Measurements from ENCODE around the gene FDCSP.
"Not testable (repeated sequence)": the region's sequence is repeated elsewhere in the genome, so short reads cannot be mapped to it uniquely, and the experiment has no call there.

Gene FDCSP

GRCh38 chr4:70225824-70226223, at the start of gene FDCSP:
Gene FDCSP, plus strand, starts transcription at chr4:70226124. Its CDS starts 5,071 bp downstream, at chr4:70231195.
- DNase-seq: no peak

- DNase-seq: no peak
Observed at GRCh38 chr4:70177090-70177489, 48.8 kb upstream of the FDCSP start.

GRCh38 chr4:70178075-70178660, 47.8 kb upstream of the FDCSP start:
- no peak for DNase-seq

DNA sequence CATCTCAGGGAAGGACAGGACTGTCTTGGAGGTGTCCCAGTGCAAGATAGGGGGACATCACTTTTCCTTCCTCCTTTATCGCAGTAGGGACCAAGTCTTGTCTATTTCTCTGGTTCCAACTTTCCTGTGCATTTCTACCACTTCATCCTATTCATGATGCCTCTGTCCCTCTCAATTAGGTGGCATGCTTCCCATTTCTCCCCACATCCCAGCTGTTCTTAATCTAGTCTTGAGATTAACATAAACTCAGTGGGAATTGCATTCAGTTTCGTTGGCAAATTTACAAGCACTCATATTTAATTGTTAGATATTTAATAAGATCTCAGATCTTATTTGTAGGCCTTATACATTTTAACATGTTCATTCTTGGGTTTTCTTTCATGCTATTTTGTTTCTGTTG, 46.1 kb upstream of the FDCSP start:
- DNase-seq: no peak

- no peak for DNase-seq
Observed at GRCh38 chr4:70181864-70182263, 44.1 kb upstream of the FDCSP start.

GRCh38 chr4:70182517-70183167, 43.3 kb upstream of the FDCSP start:
- DNase-seq: no peak

- no peak for DNase-seq
Observed at GRCh38 chr4:70183168-70183939, 42.6 kb upstream of the FDCSP start.

DNA sequence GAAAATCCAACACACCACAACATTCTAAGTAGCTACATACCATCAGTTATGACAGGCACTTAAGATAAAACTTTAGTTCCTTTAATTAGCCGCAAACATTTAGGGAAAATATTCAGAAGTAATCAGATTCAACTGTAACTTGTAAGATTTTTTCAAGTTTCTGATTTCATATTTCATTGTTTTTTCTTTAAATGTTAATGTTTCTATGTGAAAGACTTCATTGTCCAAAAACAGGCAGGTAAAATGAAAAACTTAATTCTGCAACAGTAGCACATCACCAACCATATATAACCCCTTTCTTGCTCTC, 42.0 kb upstream of the FDCSP start:
- no peak for DNase-seq

- no peak for DNase-seq
Observed at GRCh38 chr4:70187216-70187615, 38.7 kb upstream of the FDCSP start.

DNA sequence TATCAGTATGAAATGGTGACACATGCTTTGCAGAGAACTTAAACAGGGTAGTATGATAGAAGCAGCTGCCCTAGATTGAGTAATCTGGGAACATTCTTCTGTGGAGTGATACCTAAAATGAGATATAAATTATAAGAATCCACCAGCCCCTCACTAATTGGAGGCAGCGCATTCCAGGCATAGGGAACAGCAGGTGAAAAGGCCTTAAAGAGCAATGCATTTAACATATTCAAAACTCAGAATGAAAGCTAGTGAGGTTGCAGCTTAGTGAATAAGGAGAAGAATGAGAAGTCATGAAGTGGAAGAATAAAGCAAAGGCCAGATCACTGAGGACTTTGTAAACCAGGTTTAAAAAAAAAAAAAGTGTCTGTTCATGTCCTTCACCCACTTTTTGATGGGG, 35.3 kb upstream of the FDCSP start:
- no peak for DNase-seq

DNA sequence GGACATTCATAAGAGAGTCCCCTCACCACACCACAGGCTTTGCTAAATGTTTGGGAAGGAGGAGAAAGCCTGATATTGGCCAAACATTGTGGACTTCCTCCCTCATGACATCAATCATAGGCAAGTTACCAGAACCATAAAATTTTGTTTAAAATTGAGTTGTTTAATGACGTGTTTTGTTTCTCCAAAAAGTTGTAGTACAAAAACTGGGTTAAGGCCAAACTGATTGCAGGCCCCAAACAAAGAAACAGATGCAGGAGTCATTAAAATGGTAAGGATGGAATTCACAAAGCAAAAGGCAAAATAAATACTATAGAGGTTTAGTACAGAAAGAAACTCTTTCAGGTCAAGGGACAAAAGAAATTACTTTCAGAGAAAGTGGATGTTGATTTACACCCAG, 34.3 kb upstream of the FDCSP start:
- DNase-seq: no peak

DNA sequence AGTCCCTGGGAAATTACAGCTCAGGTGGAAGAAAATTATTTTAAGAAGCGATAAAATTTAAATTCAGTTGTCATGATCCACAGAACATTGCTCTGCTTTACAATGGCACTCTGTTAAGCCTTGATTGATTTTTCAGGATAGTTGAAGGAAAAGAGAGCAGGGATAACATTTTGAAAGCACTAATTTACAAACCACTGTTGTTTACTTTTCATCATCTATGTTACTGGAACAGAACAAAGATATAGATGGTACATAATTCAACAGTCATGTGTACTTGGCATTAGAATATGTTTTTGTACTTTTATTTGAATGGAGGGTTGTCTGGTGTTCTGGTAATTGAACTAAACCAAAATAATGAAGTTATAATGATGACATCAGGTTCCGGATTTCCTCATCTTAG, 33.0 kb upstream of the FDCSP start:
- DNase-seq: no peak

GRCh38 chr4:70195425-70195824, 30.5 kb upstream of the FDCSP start, which contains the start of gene ODAM:
Gene ODAM, plus strand, starts transcription at chr4:70195725. Its CDS starts 819 bp downstream, at chr4:70196544.
- DNase-seq: no peak

GRCh38 chr4:70196857-70197256, 29.1 kb upstream of the FDCSP start:
- no peak for DNase-seq

GRCh38 chr4:70197842-70198241, 28.1 kb upstream of the FDCSP start:
- DNase-seq: no peak

- no peak for DNase-seq
Observed at GRCh38 chr4:70203601-70204000, 22.3 kb upstream of the FDCSP start.

DNA sequence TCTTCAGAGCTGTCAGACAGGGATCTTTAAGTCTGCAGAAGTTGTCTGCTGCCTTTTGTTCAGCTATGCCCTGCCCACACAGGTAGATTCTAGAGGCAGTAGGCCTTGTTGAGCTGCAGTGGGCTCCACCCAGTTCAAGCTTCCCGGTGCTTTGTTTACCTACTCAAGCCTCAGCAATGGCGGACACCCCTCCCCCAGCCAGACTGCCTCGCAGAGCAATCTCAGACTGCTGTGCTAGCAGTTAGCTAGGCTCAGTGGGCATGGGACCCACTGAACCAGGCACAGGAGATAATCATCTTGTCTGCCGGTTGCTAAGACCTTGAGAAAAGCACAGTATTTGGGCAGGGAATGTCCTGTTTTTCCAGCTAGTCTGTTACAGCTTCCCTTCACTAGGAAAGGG, 13.2 kb upstream of the FDCSP start:
- not testable (repeated sequence) for DNase-seq

- not testable (repeated sequence) for DNase-seq
Observed at GRCh38 chr4:70216109-70216508, 9.8 kb upstream of the FDCSP start.

DNA sequence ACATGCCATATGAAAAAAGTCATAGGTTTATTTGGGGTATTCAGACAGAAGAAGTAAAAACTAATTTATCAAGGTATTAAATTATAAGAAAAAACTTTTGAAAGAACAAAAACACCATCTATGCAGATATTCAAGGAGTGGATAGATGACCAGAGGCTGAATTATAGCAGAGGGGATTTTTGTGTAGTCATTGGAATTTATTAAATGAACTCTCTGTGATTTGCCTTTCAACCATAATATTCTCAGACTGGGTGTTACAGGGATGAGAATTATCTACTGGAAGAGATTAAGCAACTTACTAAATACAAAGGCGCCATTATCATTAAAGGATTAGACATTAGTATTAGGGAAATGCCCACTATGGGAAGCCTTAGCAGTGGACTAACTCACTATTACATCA, 9.4 kb upstream of the FDCSP start:
- not testable (repeated sequence) for DNase-seq

DNA sequence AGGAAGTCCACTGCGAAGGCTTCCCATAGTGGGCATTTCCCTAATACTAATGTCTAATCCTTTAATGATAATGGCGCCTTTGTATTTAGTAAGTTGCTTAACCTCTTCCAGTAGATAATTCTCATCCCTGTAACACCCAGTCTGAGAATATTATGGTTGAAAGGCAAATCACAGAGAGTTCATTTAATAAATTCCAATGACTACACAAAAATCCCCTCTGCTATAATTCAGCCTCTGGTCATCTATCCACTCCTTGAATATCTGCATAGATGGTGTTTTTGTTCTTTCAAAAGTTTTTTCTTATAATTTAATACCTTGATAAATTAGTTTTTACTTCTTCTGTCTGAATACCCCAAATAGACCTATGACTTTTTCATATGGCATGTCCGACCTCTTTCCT, 4.5 kb upstream of the FDCSP start:
- DNase-seq: not testable (repeated sequence)

- not testable (repeated sequence) for DNase-seq
Observed at GRCh38 chr4:70221818-70222217, 4.1 kb upstream of the FDCSP start.

- no peak for DNase-seq
Observed at GRCh38 chr4:70236125-70236524, 10.2 kb downstream of the FDCSP start.

- DNase-seq: no peak
Observed at GRCh38 chr4:70239131-70239883, 13.4 kb downstream of the FDCSP start.

All from KG1 (cell line).